ENCODE data around the gene CXCR3. TPM values are rescaled to one million over a fixed set of nuclear protein-coding genes. Genes with fewer than 3 reads are reported as not detected.
"Not testable (repeated sequence)": the region's sequence is repeated elsewhere in the genome, so short reads cannot be mapped to it uniquely, and the experiment has no call there.

The CXCR3 gene
- 10 to 100 TPM in 1 of 2 donors, 1 to 10 TPM in 1; 2.7 to 14.8 TPM for total RNA-seq

DNA sequence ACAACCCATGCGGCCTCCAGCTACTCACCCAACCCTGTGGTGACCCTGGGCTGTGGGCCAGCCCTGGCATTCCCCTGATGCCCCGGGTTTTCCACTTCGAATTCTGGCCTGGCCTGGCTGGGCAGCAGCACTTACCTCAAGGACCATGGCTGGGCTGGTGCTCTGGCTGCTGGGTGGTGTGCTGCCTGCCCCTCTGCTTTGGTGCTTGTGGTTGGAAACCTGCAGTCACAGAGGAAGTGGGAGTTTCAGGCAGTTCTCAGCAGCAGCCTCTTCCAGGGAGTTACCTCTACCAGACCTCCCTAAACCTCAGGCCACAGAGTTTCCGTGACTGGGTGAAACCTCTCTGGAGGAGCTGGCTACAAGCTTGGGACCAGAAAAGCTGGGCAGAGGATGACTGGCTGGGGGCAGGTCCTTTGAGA, at the start of gene CXCR3:
CXCR3 (minus strand) TSS at position 209 of the 419 bp plus-strand sequence; CDS start at position 147, 62 bp downstream.
- Mint-ChIP-seq H3K9me3 (no peaks in the 10 kb centered on the region), H3K27me3 (no peaks in the 10 kb centered on the region), H3K4me1 (ENCODE audit: low read depth in 2 of 2) (peaks cover 59 to 77% of the 10 kb centered on the region in 2 donors), H3K4me3 (peak within 1 kb of the TSS; percentile 81), H3K36me3 (peaks cover 6% of the 10 kb centered on the region), H3K27ac (peak within 1 kb of the TSS; percentile 73 to 74)
- DNase-seq (ENCODE audit: low spot score) (peak; percentile 77), ATAC-seq (peak; percentile 62 to 69)

DNA sequence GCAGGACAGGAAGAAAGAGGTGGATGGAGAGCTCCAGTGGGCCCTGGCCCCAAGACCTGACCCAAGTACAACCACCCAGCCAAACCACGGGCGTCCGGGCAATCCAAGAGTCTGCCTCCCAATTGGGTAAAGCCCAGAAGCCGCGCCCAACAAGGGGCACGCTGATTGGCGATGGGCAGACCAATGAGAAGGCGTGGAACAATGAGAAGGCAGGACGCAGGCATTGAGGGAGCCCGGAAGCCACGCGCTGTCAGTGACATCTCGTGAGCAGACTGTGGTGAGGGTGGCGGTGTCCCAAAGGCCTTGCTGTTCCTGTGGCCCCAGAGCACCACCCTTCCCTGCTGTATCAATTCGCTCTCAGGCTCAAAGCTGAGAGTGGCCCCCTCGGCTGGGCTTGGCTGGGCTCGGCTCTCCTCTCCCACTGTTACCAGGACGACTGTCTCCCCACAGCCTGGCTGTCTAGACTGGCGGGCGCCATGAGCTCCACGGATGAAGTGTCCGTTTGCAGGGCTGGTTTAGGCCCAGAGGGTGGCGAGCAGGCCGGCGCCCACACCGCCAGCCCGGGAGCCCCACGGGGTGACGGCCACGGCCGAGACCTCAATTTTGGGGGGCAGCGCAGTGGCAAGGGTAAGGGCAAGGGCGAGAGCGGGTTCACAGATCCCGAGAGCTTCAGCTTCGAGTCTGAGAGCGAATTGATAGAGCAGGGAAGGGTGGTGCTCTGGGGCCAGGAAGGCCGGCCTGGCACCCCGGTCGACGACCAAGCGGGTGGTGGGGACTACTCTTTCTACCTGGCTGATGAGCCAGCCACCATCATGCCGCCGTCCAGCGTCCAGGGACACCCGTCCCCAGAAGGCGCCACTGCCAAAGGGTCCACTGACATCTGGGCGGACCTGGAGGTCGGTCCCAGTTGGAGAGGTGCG, 49.3 kb upstream of the CXCR3 start, which contains the start of gene LOC101059915:
LOC101059915 (plus strand) TSS at position 219 of the 920 bp plus-strand sequence.
- H3K4me3 Mint-ChIP-seq: no peak within 1 kb of the TSS
- no peak for ATAC-seq
- no peaks in the 10 kb centered on the region for H3K9me3 Mint-ChIP-seq
- peak; percentile 59 for DNase-seq (ENCODE audit: low spot score)
- H3K36me3 Mint-ChIP-seq: no peaks in the 10 kb centered on the region
- no peak within 1 kb of the TSS for H3K27ac Mint-ChIP-seq
- peaks cover 11 to 19% of the 10 kb centered on the region in 2 donors for H3K4me1 Mint-ChIP-seq (ENCODE audit: low read depth in 2 of 2)
- peaks cover 0 to 5% of the 10 kb centered on the region in 2 donors for H3K27me3 Mint-ChIP-seq

DNA sequence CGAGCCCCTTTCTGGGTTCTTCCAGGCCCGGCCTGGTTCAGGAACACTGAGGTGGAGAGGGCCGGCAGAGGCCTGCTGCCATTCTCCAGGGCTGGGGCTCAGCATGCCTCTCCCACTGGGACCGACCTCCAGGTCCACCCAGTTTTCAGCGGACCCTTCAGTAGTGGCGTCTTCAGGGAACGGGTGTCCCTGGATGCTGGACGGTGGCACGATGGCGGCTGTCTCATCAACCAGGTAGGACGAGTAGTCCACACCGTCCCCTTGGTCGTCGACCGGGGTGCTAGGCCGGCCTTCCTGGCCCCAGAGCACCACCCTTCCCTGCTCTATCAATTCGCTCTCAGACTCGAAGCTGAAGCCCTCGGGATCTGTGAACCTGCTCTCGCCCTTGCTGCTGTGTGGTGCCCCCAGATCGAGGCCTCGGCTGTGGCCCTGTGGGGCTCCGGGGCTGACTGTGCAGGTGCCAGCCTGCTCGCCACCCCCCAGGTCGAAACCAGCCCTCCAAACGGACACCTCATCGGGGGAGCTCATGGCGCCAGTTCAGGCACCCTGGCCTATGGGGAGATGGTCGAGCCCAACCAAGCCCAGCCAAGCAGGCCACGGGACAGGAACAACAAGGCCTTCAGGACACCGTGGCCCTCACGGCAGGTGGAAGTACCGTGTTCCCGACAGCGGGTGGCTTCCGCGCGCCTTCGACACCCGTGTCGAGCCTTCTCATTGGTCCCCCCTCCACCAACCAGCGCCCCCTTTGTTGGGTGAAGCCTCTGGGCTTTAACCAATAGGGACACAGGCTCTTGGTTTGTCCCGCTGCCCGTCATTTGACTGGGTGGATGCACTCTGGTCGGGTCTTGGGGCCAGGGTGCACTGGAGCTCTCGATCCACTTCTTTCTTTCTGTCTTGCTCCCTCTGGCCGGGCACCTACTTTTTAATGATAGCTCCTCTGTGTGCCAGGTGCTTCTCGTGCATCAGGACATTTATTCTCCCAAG, 48.2 kb upstream of the CXCR3 start:
- no peaks in the 10 kb centered on the region for H3K9me3 Mint-ChIP-seq
- H3K4me3 Mint-ChIP-seq: no peak overlapping the region
- ATAC-seq (no peak), DNase-seq (ENCODE audit: low spot score) (no peak)
- peaks cover 11 to 20% of the 10 kb centered on the region in 2 donors for H3K4me1 Mint-ChIP-seq (ENCODE audit: low read depth in 2 of 2)
- no peak overlapping the region for H3K27ac Mint-ChIP-seq
- peaks cover 0 to 3% of the 10 kb centered on the region in 2 donors for H3K27me3 Mint-ChIP-seq
- H3K36me3 Mint-ChIP-seq: no peaks in the 10 kb centered on the region

DNA sequence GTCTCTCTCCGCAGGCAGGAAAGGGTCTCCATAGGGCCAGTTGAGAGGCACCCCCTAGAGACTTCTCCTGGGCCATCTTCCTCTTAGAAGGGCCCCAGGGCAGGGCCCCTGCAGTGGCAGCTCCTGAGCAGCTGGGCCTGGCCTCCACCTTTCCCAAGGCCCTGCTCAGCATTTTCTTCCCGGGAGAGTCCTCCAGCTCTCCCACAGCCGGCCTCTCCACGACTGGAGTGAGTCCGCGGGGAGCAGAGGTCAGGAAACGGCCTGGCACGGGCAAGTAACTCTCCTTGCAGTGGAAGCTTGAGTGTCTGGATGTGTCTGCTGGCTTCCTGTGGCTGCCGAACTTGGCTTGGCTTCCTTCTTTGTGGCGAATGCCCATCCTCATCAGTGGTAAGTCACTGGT, 47.4 kb upstream of the CXCR3 start:
- H3K27me3 Mint-ChIP-seq: peaks cover 0 to 3% of the 10 kb centered on the region in 2 donors
- no peaks in the 10 kb centered on the region for H3K36me3 Mint-ChIP-seq
- H3K4me1 Mint-ChIP-seq (ENCODE audit: low read depth in 2 of 2): peaks cover 13 to 14% of the 10 kb centered on the region in 2 donors
- ATAC-seq: no peak
- no peaks in the 10 kb centered on the region for H3K9me3 Mint-ChIP-seq
- H3K4me3 Mint-ChIP-seq: no peak overlapping the region
- H3K27ac Mint-ChIP-seq: no peak overlapping the region
- no peak for DNase-seq (ENCODE audit: low spot score)

DNA sequence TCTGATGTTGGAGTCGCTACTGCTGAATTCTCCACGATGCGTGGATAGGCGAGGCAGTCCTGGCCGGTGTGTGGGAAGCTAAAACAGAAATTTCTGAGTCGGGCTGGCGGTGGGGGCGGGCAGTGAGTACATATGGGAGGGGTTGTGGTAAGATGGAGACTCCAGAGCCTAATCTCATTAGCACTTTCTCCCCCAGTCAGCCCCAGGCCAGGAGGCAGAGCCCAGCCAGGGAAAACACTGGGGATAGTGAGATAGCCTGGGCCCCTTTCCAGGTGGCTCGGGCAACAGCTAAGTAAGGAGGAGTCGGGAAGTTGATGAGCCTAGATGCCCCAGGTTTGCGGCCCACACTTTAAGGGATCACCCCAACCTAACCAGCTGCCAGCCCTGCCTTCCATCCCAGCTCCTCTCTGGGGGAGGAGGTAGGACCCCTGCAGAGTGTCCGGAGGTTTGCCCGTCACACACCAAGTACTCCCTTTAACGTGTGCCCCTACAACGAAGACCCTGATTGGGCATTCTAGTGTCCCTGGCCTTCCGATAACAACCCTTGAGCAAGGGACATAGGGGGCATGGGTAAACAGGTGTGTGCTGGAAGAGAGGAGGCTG, 46.7 kb upstream of the CXCR3 start:
- no peaks in the 10 kb centered on the region for H3K36me3 Mint-ChIP-seq
- no peak overlapping the region for H3K4me3 Mint-ChIP-seq
- H3K27me3 Mint-ChIP-seq: peaks cover 0 to 3% of the 10 kb centered on the region in 2 donors
- no peak overlapping the region for H3K27ac Mint-ChIP-seq
- H3K9me3 Mint-ChIP-seq: no peaks in the 10 kb centered on the region
- ATAC-seq: no peak
- peak; percentile 48 for DNase-seq (ENCODE audit: low spot score)
- H3K4me1 Mint-ChIP-seq (ENCODE audit: low read depth in 2 of 2): peaks cover 9 to 14% of the 10 kb centered on the region in 2 donors

DNA sequence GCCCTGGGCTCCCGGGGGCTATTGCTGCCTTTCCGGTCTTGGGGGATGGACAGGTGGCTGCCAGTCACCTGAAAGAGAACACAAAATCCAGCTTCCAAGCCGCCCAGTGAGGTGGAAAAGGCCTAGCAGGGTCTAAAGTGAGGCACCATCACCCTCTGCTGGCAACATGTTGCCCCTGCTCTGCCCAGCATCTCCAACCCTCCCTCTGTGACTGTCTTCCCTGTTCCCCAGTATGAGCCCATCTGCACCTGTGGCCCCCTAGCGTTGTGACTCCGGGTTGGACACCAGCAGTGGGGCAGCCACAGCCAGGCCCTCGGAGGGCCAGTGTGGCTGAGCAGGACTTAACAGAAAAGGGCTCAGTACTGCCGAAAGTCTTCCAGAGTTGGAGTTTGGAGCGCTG, 45.9 kb upstream of the CXCR3 start:
- peaks cover 9 to 14% of the 10 kb centered on the region in 2 donors for H3K4me1 Mint-ChIP-seq (ENCODE audit: low read depth in 2 of 2)
- not testable (repeated sequence) for DNase-seq (ENCODE audit: low spot score); H3K27me3 Mint-ChIP-seq; H3K9me3 Mint-ChIP-seq; ATAC-seq; H3K4me3 Mint-ChIP-seq; H3K27ac Mint-ChIP-seq; H3K36me3 Mint-ChIP-seq

DNA sequence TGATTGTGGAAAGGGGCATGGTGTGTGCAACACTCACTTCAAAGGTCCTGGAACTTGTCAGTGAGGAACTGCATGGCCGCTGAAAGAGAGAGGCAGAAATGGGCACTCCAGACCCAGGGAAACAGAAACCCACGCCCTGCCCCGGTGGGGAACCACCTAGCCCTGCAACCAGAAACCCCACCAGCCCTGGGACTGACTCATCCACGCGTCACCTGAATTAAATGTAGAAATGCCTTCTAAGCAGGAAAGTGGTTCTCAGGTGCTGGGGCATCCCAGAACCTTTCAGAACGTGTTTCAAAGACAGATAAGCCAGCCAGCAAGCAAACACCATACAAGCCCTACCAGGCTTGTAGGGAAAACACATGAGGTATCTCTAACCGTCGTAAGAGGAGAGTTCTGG, 44.9 kb upstream of the CXCR3 start:
- H3K27me3 Mint-ChIP-seq; H3K27ac Mint-ChIP-seq; H3K9me3 Mint-ChIP-seq; DNase-seq (ENCODE audit: low spot score); H3K36me3 Mint-ChIP-seq; H3K4me3 Mint-ChIP-seq: not testable (repeated sequence)
- peak in 1 of 2 donors; percentile 15 for ATAC-seq
- peaks cover 9 to 14% of the 10 kb centered on the region in 2 donors for H3K4me1 Mint-ChIP-seq (ENCODE audit: low read depth in 2 of 2)

DNA sequence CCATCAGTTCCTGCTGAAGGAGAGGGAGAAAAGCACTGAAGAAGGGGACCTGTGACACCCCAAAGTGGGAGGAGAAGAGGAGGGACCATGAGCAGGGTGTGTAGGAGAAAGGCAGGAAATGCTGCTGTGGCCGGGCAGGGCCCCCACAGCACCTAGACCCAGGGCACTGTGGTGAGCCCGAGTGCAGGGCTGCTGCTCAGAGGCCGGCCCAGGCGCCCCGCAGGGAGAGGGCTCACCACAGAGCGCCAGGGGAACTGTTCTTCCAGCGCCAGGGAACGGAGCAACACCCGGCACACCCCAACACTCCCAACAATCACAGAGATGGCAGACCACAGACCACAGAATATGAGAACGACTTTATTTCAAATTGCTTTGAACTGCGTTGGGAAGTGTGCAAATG, 44.3 kb upstream of the CXCR3 start:
- H3K4me1 Mint-ChIP-seq (ENCODE audit: low read depth in 2 of 2): peaks cover 9 to 14% of the 10 kb centered on the region in 2 donors
- ATAC-seq; H3K27me3 Mint-ChIP-seq; H3K9me3 Mint-ChIP-seq; H3K27ac Mint-ChIP-seq; DNase-seq (ENCODE audit: low spot score); H3K36me3 Mint-ChIP-seq: not testable (repeated sequence)
- H3K4me3 Mint-ChIP-seq: peak overlapping the region; percentile 48

DNA sequence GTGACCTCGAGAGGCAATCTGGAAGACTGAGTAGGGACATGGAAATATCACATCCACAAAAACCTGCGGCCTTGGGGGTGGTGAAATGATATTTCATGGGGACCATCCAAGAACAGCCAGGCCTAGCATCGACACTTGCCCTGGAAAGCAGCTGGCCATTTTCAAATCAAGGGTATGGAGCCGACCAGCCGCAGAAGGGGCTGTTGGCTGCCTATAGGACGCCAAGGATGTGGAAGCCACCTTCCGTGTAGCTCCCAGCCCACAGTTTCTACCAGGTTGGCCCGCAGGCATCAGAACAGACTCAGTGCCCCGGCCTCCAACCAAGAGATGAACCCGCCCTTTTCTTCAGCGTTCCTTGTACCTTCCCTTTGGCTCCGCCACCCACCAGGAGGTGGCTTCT, 43.6 kb upstream of the CXCR3 start:
- no peak overlapping the region for H3K27ac Mint-ChIP-seq

DNA sequence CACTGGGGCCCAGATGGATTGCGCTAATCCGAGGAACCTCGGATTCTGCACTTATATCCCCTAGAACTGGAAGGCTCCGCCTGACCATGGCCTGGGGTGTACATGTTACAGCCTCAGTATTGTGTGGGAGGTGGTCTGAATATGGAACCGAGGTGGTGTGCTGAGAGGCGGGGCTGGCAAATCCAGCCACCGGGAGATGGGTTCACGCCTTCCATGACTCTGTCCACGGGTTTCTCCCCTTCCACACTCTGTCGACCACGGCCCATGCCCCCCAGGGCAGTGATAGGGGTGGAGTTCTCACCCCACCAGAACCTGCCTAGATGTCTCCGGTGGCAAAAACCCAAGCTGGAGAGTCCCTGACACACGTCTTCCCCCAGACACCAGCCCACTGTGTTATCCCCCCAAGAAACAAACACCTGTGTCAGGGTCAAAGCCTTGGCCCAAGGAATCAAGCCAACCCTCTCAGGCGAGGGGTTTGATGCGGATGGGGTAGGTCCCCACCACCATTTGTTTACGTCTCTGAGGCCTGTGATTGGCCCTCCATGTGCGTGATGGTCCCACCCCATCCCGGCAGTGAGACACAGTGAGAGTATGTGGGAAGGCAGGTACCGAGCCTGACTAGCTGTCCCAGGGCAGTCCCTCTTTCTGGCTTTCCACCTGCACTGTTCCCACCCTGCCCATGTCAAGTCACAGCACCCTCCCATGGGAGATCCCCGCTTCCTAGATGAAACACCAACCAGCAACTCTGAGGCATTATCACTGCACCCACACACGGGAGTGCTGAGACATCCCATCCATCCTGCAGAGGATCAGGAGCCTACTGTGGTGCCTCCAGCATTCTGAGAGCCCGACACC, 42.5 kb upstream of the CXCR3 start:
- DNase-seq (ENCODE audit: low spot score) (peak; percentile 53), ATAC-seq (peak in 1 of 2 donors; percentile 29)
- Mint-ChIP-seq H3K36me3 (no peaks in the 10 kb centered on the region), H3K27ac (no peak overlapping the region), H3K27me3 (peaks cover 0 to 11% of the 10 kb centered on the region in 2 donors), H3K9me3 (no peaks in the 10 kb centered on the region), H3K4me1 (ENCODE audit: low read depth in 2 of 2) (peaks cover 9 to 14% of the 10 kb centered on the region in 2 donors), H3K4me3 (no peak overlapping the region)

More for the DNA sequence above, 43.6 kb upstream of the CXCR3 start:
- Mint-ChIP-seq H3K4me1 (ENCODE audit: low read depth in 2 of 2) (peaks cover 9 to 14% of the 10 kb centered on the region in 2 donors), H3K27me3 (peaks cover 0 to 3% of the 10 kb centered on the region in 2 donors), H3K36me3 (no peaks in the 10 kb centered on the region), H3K9me3 (no peaks in the 10 kb centered on the region), H3K4me3 (no peak overlapping the region)
- no peak for ATAC-seq
- no peak for DNase-seq (ENCODE audit: low spot score)

DNA sequence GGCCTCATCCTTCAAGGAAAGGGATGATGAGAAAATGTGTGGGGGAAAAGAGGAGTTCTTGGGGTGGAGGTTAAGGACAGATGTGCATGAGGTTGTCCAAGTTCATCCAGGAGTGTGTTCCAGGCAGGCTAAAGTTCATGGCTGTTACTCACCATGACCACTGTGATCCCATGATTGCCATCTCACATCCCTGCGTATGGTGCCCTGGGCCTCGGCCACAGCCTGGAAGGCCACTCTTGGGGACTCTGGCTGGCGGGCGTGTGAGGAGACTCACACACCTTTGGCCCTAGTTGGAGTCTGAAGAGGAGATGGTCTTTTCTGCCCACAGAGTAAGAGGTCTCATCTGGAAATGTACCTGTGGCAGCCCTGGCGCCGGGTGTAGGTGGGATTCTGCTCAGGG, 41.6 kb upstream of the CXCR3 start:
- no peaks in the 10 kb centered on the region for H3K9me3 Mint-ChIP-seq
- no peaks in the 10 kb centered on the region for H3K36me3 Mint-ChIP-seq
- ATAC-seq (no peak), DNase-seq (ENCODE audit: low spot score) (no peak)
- no peak overlapping the region for H3K4me3 Mint-ChIP-seq
- peaks cover 9 to 14% of the 10 kb centered on the region in 2 donors for H3K4me1 Mint-ChIP-seq (ENCODE audit: low read depth in 2 of 2)
- peaks cover 0 to 11% of the 10 kb centered on the region in 2 donors for H3K27me3 Mint-ChIP-seq
- no peak overlapping the region for H3K27ac Mint-ChIP-seq

DNA sequence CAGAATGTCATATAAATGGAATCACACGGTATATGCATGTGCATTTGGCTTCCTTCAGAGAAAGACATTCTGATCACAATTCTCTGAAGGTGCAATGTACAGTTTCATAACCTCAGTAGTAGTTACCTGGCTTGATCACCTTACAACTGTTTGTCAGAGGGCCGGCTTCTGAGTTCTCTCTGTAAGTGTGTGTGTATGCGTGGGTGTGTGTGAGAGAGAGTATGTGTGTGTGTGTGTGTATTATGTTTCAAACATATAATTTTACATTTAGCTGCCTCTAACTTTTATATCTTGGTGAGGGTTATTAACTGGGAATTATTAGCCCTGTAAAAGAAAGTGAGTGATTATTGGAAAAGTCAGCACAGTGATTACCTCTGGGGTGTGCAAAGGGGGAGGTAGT, 41.0 kb upstream of the CXCR3 start:
- no peak for DNase-seq (ENCODE audit: low spot score)
- Mint-ChIP-seq H3K27ac (no peak overlapping the region), H3K9me3 (no peaks in the 10 kb centered on the region), H3K27me3 (peaks cover 0 to 11% of the 10 kb centered on the region in 2 donors), H3K4me3 (no peak overlapping the region), H3K4me1 (ENCODE audit: low read depth in 2 of 2) (peaks cover 9 to 14% of the 10 kb centered on the region in 2 donors), H3K36me3 (no peaks in the 10 kb centered on the region)
- ATAC-seq: no peak
